ENCODE results near the gene MYO5B. TPM values are rescaled to one million over a fixed set of nuclear protein-coding genes. Genes with fewer than 3 reads are reported as not detected.

The MYO5B gene
- polyA plus RNA-seq, 1 donor (not counting 4 experiments of a cell fraction or from before 2014, with no cell fraction given): 6.8 TPM

DNA sequence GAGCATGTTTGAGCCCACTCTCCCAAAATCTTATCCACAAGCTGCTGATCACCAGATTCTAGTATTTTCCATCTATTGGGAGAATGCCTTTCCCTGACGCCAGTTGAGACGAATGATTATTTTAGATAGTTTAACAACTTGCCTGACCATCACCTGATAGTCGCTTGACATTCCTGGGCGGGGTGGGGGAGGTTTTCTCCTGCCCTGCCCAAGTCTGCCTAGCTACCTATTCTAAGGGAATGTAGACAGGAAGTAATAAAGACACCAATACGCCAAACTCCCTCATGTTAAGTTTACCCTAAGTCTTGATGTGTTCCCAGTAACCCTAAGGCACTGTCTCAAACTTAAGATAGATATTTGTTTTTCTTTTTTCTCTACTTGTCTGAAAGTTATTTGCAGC, 377.0 kb downstream of the MYO5B start:
- Histone ChIP-seq H3K4me3 (ENCODE audit: control insufficient read depth in 2 of 3, extremely low read depth in 1 of 3, insufficient read depth in 2 of 3, low read depth in 1 of 3, low read length in 3 of 3) (no peak overlapping the region), H3K4me2 (ENCODE audit: control insufficient read depth, extremely low read depth, insufficient read depth, low read depth, low read length) (peak overlapping the region; percentile 17), H3K4me1 (ENCODE audit: control insufficient read depth, extremely low read depth, insufficient read depth, low read length) (peaks cover 19% of the 10 kb centered on the region), H3K79me2 (ENCODE audit: control insufficient read depth, insufficient read depth, low read length) (no peaks in the 10 kb centered on the region), H4K20me1 (ENCODE audit: control insufficient read depth, extremely low read depth, insufficient read depth, low read length) (no peaks in the 10 kb centered on the region), H3K27ac (ENCODE audit: control insufficient read depth, insufficient read depth, low read length) (no peak overlapping the region), H2AFZ (ENCODE audit: control insufficient read depth, low read length) (peak overlapping the region; percentile 1), H3K27me3 (ENCODE audit: control insufficient read depth, extremely low read depth, insufficient read depth, low read length) (no peaks in the 10 kb centered on the region), H3K9me3 (ENCODE audit: control insufficient read depth, low read depth, low read length) (no peaks in the 10 kb centered on the region), H3K9me1 (ENCODE audit: control insufficient read depth, extremely low read depth, insufficient read depth, low read length) (no peaks in the 10 kb centered on the region), H3K36me3 (ENCODE audit: control insufficient read depth in 2 of 2, extremely low read depth in 1 of 2, insufficient read depth in 2 of 2, low read length in 2 of 2) (no peaks in the 10 kb centered on the region), H3K9ac (ENCODE audit: control insufficient read depth, extremely low read depth, insufficient read depth, low read length) (no peak overlapping the region)
- DNase-seq (ENCODE audit: low read depth, low spot score): peak; percentile 13
- no peak for TF ChIP-seq CTCF (optimal IDR thresholded peaks at IDR 0.05 in 1 of 3, IDR thresholded peaks at IDR 0.05 in 1 of 3, conservative IDR thresholded peaks at IDR 0.05 in 1 of 3; ENCODE audit: extremely low read depth in 1 of 3, insufficient read depth in 2 of 3, low read length in 3 of 3)
- TF ChIP-seq EZH2 (IDR thresholded peaks at IDR 0.05; ENCODE audit: low read length): no peak
- peak; percentile 23 for FAIRE-seq
- dilution Hi-C loops (cut with MboI; ENCODE audit: extremely low pct_ligation_motif_present, low sequenced_read_pairs): no loop called here

DNA sequence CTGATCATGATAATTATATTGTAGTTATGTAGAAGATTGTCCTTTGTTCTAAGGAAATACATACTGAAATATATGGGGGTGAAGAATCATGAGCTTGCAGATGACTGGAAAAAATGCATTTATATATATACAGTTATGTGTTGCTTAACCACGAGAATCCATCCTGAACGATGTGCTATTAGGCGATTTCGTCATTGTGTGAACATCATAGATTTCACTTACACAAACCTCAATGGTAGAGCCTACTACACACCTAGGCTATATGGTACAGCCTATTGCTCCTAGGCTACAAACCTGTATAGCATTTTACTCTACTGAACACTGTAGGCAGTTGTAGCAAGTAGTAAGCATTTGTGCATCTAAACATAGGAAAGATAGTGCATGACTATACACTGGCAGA, 379.0 kb downstream of the MYO5B start:
- Histone ChIP-seq H3K36me3 (ENCODE audit: control insufficient read depth in 2 of 2, extremely low read depth in 1 of 2, insufficient read depth in 2 of 2, low read length in 2 of 2) (no peaks in the 10 kb centered on the region), H3K27ac (ENCODE audit: control insufficient read depth, insufficient read depth, low read length) (no peak overlapping the region), H3K79me2 (ENCODE audit: control insufficient read depth, insufficient read depth, low read length) (no peaks in the 10 kb centered on the region), H3K9me3 (ENCODE audit: control insufficient read depth, low read depth, low read length) (no peaks in the 10 kb centered on the region), H4K20me1 (ENCODE audit: control insufficient read depth, extremely low read depth, insufficient read depth, low read length) (no peaks in the 10 kb centered on the region), H3K4me1 (ENCODE audit: control insufficient read depth, extremely low read depth, insufficient read depth, low read length) (peaks cover 21% of the 10 kb centered on the region), H3K9ac (ENCODE audit: control insufficient read depth, extremely low read depth, insufficient read depth, low read length) (no peak overlapping the region), H3K4me2 (ENCODE audit: control insufficient read depth, extremely low read depth, insufficient read depth, low read depth, low read length) (no peak overlapping the region), H3K9me1 (ENCODE audit: control insufficient read depth, extremely low read depth, insufficient read depth, low read length) (no peaks in the 10 kb centered on the region), H3K4me3 (ENCODE audit: control insufficient read depth in 2 of 3, extremely low read depth in 1 of 3, insufficient read depth in 2 of 3, low read depth in 1 of 3, low read length in 3 of 3) (no peak overlapping the region), H2AFZ (ENCODE audit: control insufficient read depth, low read length) (no peak overlapping the region), H3K27me3 (ENCODE audit: control insufficient read depth, extremely low read depth, insufficient read depth, low read length) (no peaks in the 10 kb centered on the region)
- dilution Hi-C loops (cut with MboI; ENCODE audit: extremely low pct_ligation_motif_present, low sequenced_read_pairs): no loop called here
- TF ChIP-seq EZH2 (IDR thresholded peaks at IDR 0.05; ENCODE audit: low read length): no peak
- no peak for TF ChIP-seq CTCF (optimal IDR thresholded peaks at IDR 0.05 in 1 of 3, IDR thresholded peaks at IDR 0.05 in 1 of 3, conservative IDR thresholded peaks at IDR 0.05 in 1 of 3; ENCODE audit: extremely low read depth in 1 of 3, insufficient read depth in 2 of 3, low read length in 3 of 3)
- FAIRE-seq (no peak), DNase-seq (ENCODE audit: low read depth, low spot score) (no peak)

All from keratinocyte (primary cell).